NCI-H526 treated with DMSO at 0.1 percent for 48 hours (cell line): ENCODE results near the gene SUPT5H.

Experiments
- DNase-seq: peaks from one replicate; lab custom pipeline; 2025; lab: John Stamatoyannopoulos, UW

SUPT5H gene

GRCh38 chr19:39409208-39410016, 36.0 kb upstream of the SUPT5H start:
- DNase-seq = peak; percentile 83

- no peak for DNase-seq
Observed at GRCh38 chr19:39410017-39410830, 35.2 kb upstream of the SUPT5H start.

- no peak for DNase-seq
Observed at GRCh38 chr19:39410831-39411080, 34.6 kb upstream of the SUPT5H start.

GRCh38 chr19:39411081-39411831, 34.1 kb upstream of the SUPT5H start:
- no peak for DNase-seq

DNA sequence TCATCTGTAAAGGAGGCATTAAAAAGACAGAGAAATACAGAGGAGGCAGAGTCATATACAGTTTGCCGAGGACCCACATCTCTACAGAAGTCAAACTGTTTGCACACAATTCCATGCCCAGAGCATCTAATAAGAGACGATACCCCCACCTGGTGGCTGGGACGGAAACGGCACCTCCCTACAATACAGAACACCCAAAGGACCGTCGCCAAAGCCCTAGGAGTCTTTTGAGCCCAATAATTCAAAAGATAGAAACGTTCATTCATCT, 33.6 kb upstream of the SUPT5H start:
- DNase-seq = peak; percentile 97

DNA sequence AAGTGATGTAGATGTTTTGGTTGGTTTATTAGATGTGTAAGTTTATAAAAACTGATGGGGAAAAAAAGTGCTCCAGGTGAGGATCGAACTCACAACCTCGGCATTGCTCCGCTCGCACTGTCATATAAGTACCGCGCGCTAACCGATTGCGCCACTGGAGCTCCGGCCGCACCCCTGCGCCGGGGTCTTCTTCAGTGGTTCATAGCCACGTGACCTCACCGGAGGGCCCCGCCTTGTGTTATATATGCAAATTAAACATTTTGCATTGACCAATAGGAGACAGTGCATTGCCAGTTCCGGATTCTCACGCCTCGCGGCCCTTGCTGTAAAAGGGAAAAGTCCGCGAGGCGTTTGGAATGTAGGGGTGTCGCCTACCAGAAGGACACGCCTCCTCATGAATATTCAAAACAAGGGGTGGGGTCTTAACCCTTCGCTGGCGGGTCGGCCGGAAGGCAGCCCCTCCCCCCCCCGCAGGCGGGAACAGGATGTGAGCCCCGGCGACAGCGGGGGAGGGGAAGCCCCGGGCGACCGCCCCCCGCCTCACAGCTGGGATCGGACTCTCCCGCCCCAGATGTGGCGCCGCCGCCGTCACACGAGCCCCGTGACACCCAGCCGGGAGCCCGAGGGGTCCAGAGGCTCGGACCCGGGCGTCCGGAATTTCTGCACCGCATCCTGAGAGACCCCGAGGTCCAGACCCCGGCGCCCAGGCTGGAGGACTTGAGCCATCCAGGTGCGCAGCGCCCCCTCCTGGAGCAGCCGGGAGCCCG, 33.1 kb upstream of the SUPT5H start, which contains the start of gene PLEKHG2:
Gene PLEKHG2, plus strand, starts transcription at position 570 of the 767 bp plus-strand sequence. CDS start 1,418 bp downstream, outside the sequence.
- DNase-seq = peak; percentile 99

GRCh38 chr19:39412867-39413271, 32.5 kb upstream of the SUPT5H start:
- no peak for DNase-seq

DNA sequence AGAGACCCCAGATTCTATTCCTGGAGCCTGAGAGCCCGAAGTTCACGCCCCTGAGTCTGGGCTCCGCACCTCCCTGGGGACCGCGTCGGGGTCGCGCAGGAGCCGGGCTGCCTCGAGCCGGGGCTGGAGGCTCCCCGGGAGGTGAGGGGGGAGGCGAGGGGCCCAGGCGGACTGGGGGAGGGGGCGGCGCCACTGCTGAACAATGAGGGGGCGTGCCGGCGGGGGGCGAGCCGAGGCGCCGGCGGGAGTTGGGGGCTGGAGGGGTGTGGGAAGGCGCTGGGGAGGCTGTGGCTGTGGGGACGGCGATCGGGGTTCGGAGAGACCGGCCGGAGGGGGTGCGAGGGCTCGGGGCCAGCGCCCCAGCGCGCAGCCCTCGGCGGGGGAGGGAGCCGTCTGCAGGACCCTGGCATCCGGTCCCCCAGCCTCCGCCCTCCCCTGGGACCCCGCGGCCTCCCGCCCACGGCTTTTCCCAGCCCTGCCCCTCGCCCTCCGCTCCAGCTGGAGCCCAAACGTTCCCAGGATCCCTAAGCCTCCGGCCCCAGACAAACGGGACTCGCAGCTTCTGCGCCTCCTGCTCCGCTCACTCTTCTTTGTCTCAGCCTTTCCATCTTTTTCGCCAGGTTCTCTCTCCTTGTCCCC, 32.0 kb upstream of the SUPT5H start:
- DNase-seq = peak; percentile 45

GRCh38 chr19:39413911-39414608, 31.3 kb upstream of the SUPT5H start:
- DNase-seq = no peak

DNA sequence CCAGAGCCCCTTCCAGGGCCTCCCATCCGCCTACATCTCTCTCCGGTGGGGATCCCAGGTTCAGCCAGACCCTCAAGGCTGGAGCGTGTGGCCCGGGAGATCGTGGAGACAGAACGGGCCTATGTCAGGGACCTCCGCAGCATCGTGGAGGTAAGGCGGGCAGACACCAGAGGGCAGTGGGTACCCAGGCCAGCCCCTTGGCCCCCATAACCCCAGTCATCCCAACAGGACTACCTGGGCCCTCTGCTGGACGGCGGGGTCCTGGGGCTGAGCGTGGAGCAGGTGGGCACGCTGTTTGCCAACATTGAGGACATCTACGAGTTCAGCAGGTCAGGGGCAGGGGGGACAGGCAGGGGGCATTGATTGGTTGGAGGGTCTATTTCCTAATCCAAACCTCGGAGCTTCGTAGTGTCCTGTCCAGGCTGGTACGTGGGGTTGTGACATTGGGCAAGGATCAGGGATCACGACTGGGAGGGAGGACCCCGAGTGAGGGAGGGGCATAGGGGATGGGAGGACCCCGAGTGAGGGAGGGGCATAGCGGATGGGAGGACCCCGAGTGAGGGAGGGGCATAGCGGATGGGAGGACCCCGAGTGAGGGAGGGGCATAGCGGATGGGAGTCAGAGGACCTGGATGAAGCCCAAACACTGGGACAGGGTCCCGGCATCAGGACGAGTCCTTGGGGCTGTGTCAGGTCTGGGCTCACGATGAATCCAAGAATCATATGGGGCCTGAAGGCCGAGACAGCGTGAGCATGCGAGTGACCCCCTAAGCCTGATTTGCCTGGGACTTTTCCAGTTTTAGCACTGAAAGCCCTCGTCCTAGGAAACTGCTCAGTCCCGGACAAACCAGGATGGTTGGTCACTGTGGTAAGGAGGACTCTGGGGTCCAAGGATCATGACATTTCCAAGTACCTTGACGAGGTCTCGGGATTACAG, 30.0 kb upstream of the SUPT5H start:
- no peak for DNase-seq

DNA sequence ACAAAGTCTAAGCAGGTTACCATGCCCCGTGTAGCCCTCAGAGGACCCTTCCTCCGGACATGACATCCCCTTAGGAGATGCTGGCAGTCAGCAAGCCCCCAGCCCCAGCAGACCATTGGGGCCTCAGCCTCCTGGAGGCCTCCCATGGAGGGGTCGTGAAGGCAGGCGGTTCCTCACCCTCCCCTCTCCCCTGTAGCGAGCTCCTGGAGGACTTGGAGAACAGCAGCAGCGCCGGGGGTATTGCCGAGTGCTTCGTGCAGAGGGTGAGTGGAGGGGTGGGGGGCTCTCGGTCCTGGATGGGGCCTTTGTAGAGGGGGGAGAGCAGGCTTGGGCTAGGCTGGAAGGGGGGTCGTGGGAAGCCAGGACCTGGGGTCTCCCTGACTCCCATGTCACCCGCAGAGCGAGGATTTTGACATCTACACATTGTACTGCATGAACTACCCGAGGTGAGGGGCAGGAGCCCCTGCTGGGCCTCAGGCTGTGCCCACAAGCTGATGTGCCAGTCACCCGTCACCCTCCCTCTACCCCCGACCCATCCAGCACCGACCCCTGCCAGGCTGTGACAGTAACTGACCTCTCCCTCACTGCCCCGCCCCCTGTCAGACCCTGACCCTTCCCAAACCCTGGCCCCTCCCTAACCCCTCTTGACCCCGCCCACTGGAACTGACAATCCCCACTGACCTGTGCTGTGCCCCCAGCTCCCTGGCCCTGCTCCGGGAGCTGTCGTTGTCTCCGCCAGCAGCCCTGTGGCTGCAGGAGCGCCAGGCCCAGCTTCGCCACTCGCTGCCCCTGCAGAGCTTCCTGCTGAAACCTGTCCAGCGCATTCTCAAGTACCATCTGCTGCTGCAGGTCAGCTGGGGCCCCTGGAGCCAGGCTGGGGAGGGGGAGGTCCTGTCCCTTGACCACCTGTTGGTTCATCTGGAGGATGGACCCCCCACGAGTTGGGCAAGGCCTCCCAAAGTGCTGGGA, 28.9 kb upstream of the SUPT5H start:
- DNase-seq = no peak

- no peak for DNase-seq
Observed at GRCh38 chr19:39417463-39418181, 27.8 kb upstream of the SUPT5H start.

- no peak for DNase-seq
Observed at GRCh38 chr19:39419003-39419402, 26.4 kb upstream of the SUPT5H start.

DNA sequence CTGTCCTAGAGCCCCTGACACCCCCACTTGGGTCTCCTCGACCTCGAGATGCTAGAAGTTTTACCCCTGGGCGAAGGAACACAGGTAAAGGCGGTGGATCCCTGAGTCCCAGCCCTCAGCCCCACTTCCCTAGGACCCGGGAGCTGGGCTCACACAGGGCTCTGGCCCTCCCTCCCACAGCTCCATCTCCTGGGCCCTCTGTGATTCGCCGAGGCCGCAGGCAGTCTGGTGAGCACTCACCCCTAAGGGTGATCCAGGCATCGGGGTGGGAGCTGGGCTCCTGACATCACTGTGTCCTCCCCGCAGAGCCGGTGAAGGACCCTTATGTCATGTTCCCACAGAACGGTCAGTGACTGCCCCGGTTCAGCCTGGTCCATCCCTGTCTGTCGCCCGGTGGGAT, 24.6 kb upstream of the SUPT5H start:
- no peak for DNase-seq

DNA sequence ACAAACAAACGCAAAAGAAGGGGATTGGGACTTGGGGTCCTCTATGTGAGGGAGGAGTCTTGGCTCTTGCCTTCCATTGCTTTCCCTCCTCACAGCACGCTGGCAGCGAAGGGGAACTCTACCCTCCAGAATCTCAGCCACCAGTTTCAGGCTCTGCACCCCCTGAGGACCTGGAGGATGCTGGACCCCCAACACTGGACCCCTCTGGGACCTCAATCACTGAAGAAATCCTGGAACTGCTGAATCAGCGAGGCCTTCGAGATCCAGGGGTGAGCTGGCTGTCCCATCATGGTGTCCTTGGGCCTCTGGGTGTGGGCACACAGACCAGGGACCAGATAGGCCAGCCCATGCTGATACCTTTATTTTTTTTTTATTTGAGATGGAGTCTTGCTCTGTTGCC, 23.4 kb upstream of the SUPT5H start:
- no peak for DNase-seq

GRCh38 chr19:39423258-39424086, 21.9 kb upstream of the SUPT5H start:
- no peak for DNase-seq

DNA sequence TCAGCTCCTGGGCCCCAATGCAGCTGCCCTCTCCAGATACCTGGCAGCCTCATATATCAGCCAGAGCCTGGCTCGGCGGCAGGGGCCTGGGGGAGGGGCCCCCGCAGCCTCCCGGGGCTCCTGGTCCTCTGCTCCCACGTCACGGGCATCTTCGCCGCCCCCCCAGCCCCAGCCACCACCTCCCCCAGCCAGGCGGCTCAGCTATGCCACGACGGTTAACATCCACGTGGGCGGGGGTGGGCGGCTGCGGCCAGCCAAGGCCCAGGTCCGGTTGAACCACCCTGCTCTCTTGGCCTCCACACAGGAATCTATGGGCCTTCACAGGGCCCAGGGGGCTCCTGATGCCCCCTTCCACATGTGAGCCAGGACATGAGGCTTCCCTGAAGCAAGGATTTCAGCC, 20.4 kb upstream of the SUPT5H start:
- DNase-seq = no peak
